Glomerular visceral epithelial cell (primary cell): ENCODE data around the gene CNKSR1.

ENCODE experiments used
- DNase-seq: peaks from one replicate; pipeline ENCODE4 v3.0.0-alpha.2; 2016; ENCODE audit errors: extremely low spot score

Gene CNKSR1

GRCh38 chr1:26184086-26184485 lies 6.8 kb downstream of the CNKSR1 start:
- no peak for DNase-seq

GRCh38 chr1:26184883-26185282 lies 7.6 kb downstream of the CNKSR1 start:
- DNase-seq = no peak

- DNase-seq = no peak
Measured at GRCh38 chr1:26187882-26188281, 10.6 kb downstream of the CNKSR1 start.

- no peak for DNase-seq
Measured at GRCh38 chr1:26188477-26188876, 11.2 kb downstream of the CNKSR1 start.

GRCh38 chr1:26189331-26189730 lies 12.0 kb downstream of the CNKSR1 start:
- no peak for DNase-seq

GRCh38 chr1:26189751-26190275 lies 12.5 kb downstream of the CNKSR1 start:
- DNase-seq = no peak

GRCh38 chr1:26190373-26190987 lies 13.2 kb downstream of the CNKSR1 start, which contains the start of gene CATSPER4:
TSS of gene CATSPER4 (plus strand) at chr1:26190602. CDS start at chr1:26190628, 26 bp downstream.
- peak; percentile 57 for DNase-seq

GRCh38 chr1:26191739-26192138 lies 14.4 kb downstream of the CNKSR1 start:
- no peak for DNase-seq

GRCh38 chr1:26195805-26196204 lies 18.5 kb downstream of the CNKSR1 start:
- no peak for DNase-seq

GRCh38 chr1:26197301-26197700 lies 20.0 kb downstream of the CNKSR1 start:
- DNase-seq = no peak

- DNase-seq = no peak
Measured at GRCh38 chr1:26197813-26198212, 20.5 kb downstream of the CNKSR1 start.

GRCh38 chr1:26200413-26200812 lies 23.1 kb downstream of the CNKSR1 start:
- DNase-seq = no peak

- DNase-seq = no peak
Measured at GRCh38 chr1:26203642-26204318, 26.5 kb downstream of the CNKSR1 start.

- no peak for DNase-seq
Measured at GRCh38 chr1:26210147-26210870, 33.0 kb downstream of the CNKSR1 start.

GRCh38 chr1:26212726-26213125 lies 35.4 kb downstream of the CNKSR1 start:
- DNase-seq = no peak

GRCh38 chr1:26213335-26213905 lies 36.1 kb downstream of the CNKSR1 start:
- DNase-seq = no peak

- no peak for DNase-seq
Measured at GRCh38 chr1:26215246-26215645, 38.0 kb downstream of the CNKSR1 start.

GRCh38 chr1:26218906-26219494 lies 41.7 kb downstream of the CNKSR1 start:
- DNase-seq = peak; percentile 89

GRCh38 chr1:26220199-26220912 lies 43.1 kb downstream of the CNKSR1 start:
- DNase-seq = no peak

GRCh38 chr1:26221094-26221493 lies 43.8 kb downstream of the CNKSR1 start:
- DNase-seq = no peak

- DNase-seq = no peak
Measured at GRCh38 chr1:26224606-26225005, 47.3 kb downstream of the CNKSR1 start.
